ENCODE results near the gene RAB29.

- TF ChIP-seq SUZ12 (IDR thresholded peaks at IDR 0.05): no peak
- TF ChIP-seq SP1 (IDR thresholded peaks at IDR 0.05): no peak
- TF ChIP-seq TARDBP (IDR thresholded peaks at IDR 0.05): no peak
- TF ChIP-seq ARNT (IDR thresholded peaks at IDR 0.05): no peak
- no peak for TF ChIP-seq L3MBTL2 (conservative IDR thresholded peaks at IDR 0.05)
- TF ChIP-seq FOXA1 (IDR thresholded peaks at IDR 0.05): no peak
- TF ChIP-seq LEF1 (IDR thresholded peaks at IDR 0.05; ENCODE audit: borderline replicate concordance): no peak
Observed at GRCh38 chr1:205787287-205787916, 12.1 kb upstream of the RAB29 start.
